ENCODE results near the gene ZNF32. TPM values are rescaled to one million over a fixed set of nuclear protein-coding genes. Genes with fewer than 3 reads are reported as not detected.

Gene ZNF32
- total and polyA plus RNA-seq, 2 of the 4 experiments (the other 2 are of a cell fraction), result 30.1 to 31.2 TPM

GRCh38 chr10:43595739-43596298, 52.9 kb downstream of the ZNF32 start:
- in situ Hi-C loops (cut with MboI; ENCODE audit: low sequenced_read_pairs) (no loop called here), dilution Hi-C loops (cut with HindIII; ENCODE audit: low sequenced_read_pairs, unreplicated experiment) (no loop called here), intact Hi-C loops (cut with micrococcal nuclease) (no loop called here)
- ChIA-PET CTCF (no interaction called here), POLR2A (ENCODE audit: unreplicated experiment) (no interaction called here)
- no peak overlapping the region for H4K91ac ChIP-seq (ENCODE audit: insufficient read depth, low read depth, low read length)
- H4K5ac ChIP-seq (ENCODE audit: low read depth, low read length), result 0 out of 2 replicates have a peak overlapping the region, but pooled peaks have one; percentile 1
- no peak overlapping the region for H3K9ac ChIP-seq (ENCODE audit: low read depth, low read length)
- no peak overlapping the region for H3K4me3 ChIP-seq (ENCODE audit: insufficient read depth, low read depth, low read length)
- no peak overlapping the region for H2BK20ac ChIP-seq (ENCODE audit: low read depth, low read length)
- H3K18ac ChIP-seq (ENCODE audit: low read depth, low read length), result no peak overlapping the region
- H3K4me2 ChIP-seq (ENCODE audit: low read depth, low read length), result peak overlapping the region; percentile 97; the same call in 1 of the 2 replicates
- H3K23ac ChIP-seq (ENCODE audit: low read depth, low read length), result no peak overlapping the region
- no peak overlapping the region for H3K4ac ChIP-seq (ENCODE audit: low read depth, low read length)
- H3K79me1 ChIP-seq (ENCODE audit: low read depth in 1 of 2, low read length in 2 of 2), result no peaks in the 10 kb centered on the region
- no peaks in the 10 kb centered on the region for H3K9me1 ChIP-seq (ENCODE audit: insufficient read depth, low read length)
- no TSS peak for BruUV-seq (replicated peaks)
- DNase-seq, result no peak
- H2BK5ac ChIP-seq (ENCODE audit: low read depth, low read length, poor library complexity, severe bottlenecking), result no peak overlapping the region
- H3K14ac ChIP-seq (replicated peaks; ENCODE audit: low read depth, low read length), result no peak overlapping the region
- TF ChIP-seq POLR2A (IDR thresholded peaks at IDR 0.05; ENCODE audit: low read depth, low read length), result no peak
- TF ChIP-seq, protein P1, sequence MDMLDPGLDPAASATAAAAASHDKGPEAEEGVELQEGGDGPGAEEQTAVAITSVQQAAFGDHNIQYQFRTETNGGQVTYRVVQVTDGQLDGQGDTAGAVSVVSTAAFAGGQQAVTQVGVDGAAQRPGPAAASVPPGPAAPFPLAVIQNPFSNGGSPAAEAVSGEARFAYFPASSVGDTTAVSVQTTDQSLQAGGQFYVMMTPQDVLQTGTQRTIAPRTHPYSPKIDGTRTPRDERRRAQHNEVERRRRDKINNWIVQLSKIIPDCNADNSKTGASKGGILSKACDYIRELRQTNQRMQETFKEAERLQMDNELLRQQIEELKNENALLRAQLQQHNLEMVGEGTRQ (IDR thresholded peaks at IDR 0.05; ENCODE audit: low read depth, low read length), result no peak
- TF ChIP-seq MAFK (IDR thresholded peaks at IDR 0.05; ENCODE audit: low read depth, low read length), result no peak
- TF ChIP-seq MXI1 (IDR thresholded peaks at IDR 0.05; ENCODE audit: borderline replicate concordance, low read depth, low read length), result no peak
- TF ChIP-seq FOS (IDR thresholded peaks at IDR 0.05; ENCODE audit: low read depth, low read length), result no peak
- TF ChIP-seq, protein P2, sequence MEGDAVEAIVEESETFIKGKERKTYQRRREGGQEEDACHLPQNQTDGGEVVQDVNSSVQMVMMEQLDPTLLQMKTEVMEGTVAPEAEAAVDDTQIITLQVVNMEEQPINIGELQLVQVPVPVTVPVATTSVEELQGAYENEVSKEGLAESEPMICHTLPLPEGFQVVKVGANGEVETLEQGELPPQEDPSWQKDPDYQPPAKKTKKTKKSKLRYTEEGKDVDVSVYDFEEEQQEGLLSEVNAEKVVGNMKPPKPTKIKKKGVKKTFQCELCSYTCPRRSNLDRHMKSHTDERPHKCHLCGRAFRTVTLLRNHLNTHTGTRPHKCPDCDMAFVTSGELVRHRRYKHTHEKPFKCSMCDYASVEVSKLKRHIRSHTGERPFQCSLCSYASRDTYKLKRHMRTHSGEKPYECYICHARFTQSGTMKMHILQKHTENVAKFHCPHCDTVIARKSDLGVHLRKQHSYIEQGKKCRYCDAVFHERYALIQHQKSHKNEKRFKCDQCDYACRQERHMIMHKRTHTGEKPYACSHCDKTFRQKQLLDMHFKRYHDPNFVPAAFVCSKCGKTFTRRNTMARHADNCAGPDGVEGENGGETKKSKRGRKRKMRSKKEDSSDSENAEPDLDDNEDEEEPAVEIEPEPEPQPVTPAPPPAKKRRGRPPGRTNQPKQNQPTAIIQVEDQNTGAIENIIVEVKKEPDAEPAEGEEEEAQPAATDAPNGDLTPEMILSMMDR (conservative IDR thresholded peaks at IDR 0.05; ENCODE audit: low read depth, low read length), result no peak
- TF ChIP-seq RAD21 (IDR thresholded peaks at IDR 0.05; ENCODE audit: low read length), result no peak
- no peak for TF ChIP-seq NFE2L2 (IDR thresholded peaks at IDR 0.05; ENCODE audit: low read depth, low read length)
- no peak for TF ChIP-seq RCOR1 (IDR thresholded peaks at IDR 0.05; ENCODE audit: insufficient replicate concordance, low read length)
- no peak for TF ChIP-seq BHLHE40 (IDR thresholded peaks at IDR 0.05; ENCODE audit: low read depth, low read length)
- no peak for TF ChIP-seq CEBPB (IDR thresholded peaks at IDR 0.05; ENCODE audit: low read depth, low read length)
- TF ChIP-seq MAZ (IDR thresholded peaks at IDR 0.05; ENCODE audit: borderline replicate concordance, low read depth, low read length), result no peak
- TF ChIP-seq CHD1 (IDR thresholded peaks at IDR 0.05; ENCODE audit: low read depth, low read length), result no peak
- TF ChIP-seq RFX5 (IDR thresholded peaks at IDR 0.05; ENCODE audit: low read depth, low read length), result no peak
- no peak for TF ChIP-seq SMC3 (IDR thresholded peaks at IDR 0.05; ENCODE audit: low read depth, low read length)
- TF ChIP-seq, protein P3, sequence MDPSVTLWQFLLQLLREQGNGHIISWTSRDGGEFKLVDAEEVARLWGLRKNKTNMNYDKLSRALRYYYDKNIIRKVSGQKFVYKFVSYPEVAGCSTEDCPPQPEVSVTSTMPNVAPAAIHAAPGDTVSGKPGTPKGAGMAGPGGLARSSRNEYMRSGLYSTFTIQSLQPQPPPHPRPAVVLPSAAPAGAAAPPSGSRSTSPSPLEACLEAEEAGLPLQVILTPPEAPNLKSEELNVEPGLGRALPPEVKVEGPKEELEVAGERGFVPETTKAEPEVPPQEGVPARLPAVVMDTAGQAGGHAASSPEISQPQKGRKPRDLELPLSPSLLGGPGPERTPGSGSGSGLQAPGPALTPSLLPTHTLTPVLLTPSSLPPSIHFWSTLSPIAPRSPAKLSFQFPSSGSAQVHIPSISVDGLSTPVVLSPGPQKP (IDR thresholded peaks at IDR 0.05; ENCODE audit: borderline replicate concordance, low read depth, low read length), result no peak
- ATAC-seq (ENCODE audit: low read depth), result peak; percentile 46
- H2AFZ ChIP-seq (replicated peaks; ENCODE audit: low read length, poor library complexity), result peak overlapping the region; percentile 93
- H4K20me1 ChIP-seq (ENCODE audit: insufficient read depth, low read length), result no peaks in the 10 kb centered on the region
- H3K27ac ChIP-seq (ENCODE audit: insufficient read depth, low read length), result no peak overlapping the region
- H2AK9ac ChIP-seq (replicated peaks; ENCODE audit: low read depth, low read length, poor library complexity), result no peak overlapping the region
- WGBS, 2 experiments (ENCODE audit: extremely low coverage in 2 of 2, insufficient read length in 1 of 2), result 50% methylated on average over 1 of the region's 7 CpGs; no CpG with 5 or more reads in 1 of the 2 experiments
- H2AK5ac ChIP-seq (ENCODE audit: low read depth, low read length), result no peak overlapping the region
- no peak overlapping the region for H2BK15ac ChIP-seq (ENCODE audit: low read depth, low read length)
- H3K27me3 ChIP-seq (ENCODE audit: control insufficient read depth, insufficient read depth, low read length), result peaks cover 3% of the 10 kb centered on the region
- H4K8ac ChIP-seq (ENCODE audit: low read depth in 2 of 2, low read length in 2 of 2), result peak overlapping the region; percentile 88 to 93; a peak in 3 of 4 replicates
- peaks cover 12% of the 10 kb centered on the region for H3K9me3 ChIP-seq (ENCODE audit: control insufficient read depth, insufficient read depth, low read length)
- H3K4me1 ChIP-seq (ENCODE audit: control insufficient read depth, insufficient read depth, low read length), result peaks cover 3% of the 10 kb centered on the region; the same call in 1 of the 2 replicates
- no peaks in the 10 kb centered on the region for H3K36me3 ChIP-seq (ENCODE audit: control insufficient read depth, insufficient read depth, low read length)
- H2BK120ac ChIP-seq (ENCODE audit: low read depth, low read length), result no peak overlapping the region
- H3K56ac ChIP-seq (ENCODE audit: extremely low read depth, insufficient read depth, low read length), result no peak overlapping the region
